BLaER1 treated with 17β-estradiol and CSF1 and Interleukin-3, amounts not matched to agents 10 nM and 100 nM (cell line): ENCODE measurements around the gene ZC3H15.

Experiments used
- H3K27ac ChIP-seq, 11 experiments: shearing (Covaris generic); formaldehyde crosslinking; 2 replicates each; pipeline ENCODE4 v1.8.1; 2022
- H3K27me3 ChIP-seq, 11 experiments: shearing (Covaris generic); formaldehyde crosslinking; 2 replicates each; pipeline ENCODE4 v1.8.1; 2022
- H3K36me3 ChIP-seq, 11 experiments: shearing (Covaris generic); formaldehyde crosslinking; 2 replicates each; pipeline ENCODE4 v1.8.1; 2022
- H3K4me1 ChIP-seq, 10 experiments: shearing (Covaris generic); formaldehyde crosslinking; 2 replicates each; pipeline ENCODE4 v1.8.1; 2022
- H3K4me2 ChIP-seq, 11 experiments: shearing (Covaris generic); formaldehyde crosslinking; 2 replicates each; pipeline ENCODE4 v1.8.1; 2022
- H3K4me3 ChIP-seq, 10 experiments: shearing (Covaris generic); formaldehyde crosslinking; 2 replicates each; pipeline ENCODE4 v1.8.1; 2022
- H3K9ac ChIP-seq, 11 experiments: shearing (Covaris generic); formaldehyde crosslinking; 2 replicates each; pipeline ENCODE4 v1.8.1; 2022
- H3K9me3 ChIP-seq, 11 experiments: shearing (Covaris generic); formaldehyde crosslinking; replicated peaks in 1 of 11; 2 replicates each; pipeline ENCODE4 v1.8.1; 2022
- H4K20me1 ChIP-seq, 11 experiments: shearing (Covaris generic); formaldehyde crosslinking; 2 replicates each; pipeline ENCODE4 v1.8.1; 2022
- Cebpa-rat ChIP-seq, 11 experiments: shearing (Covaris generic); IDR thresholded peaks; 2 replicates each; pipeline ENCODE4 v1.8.1; 2022

The ZC3H15 gene

DNA sequence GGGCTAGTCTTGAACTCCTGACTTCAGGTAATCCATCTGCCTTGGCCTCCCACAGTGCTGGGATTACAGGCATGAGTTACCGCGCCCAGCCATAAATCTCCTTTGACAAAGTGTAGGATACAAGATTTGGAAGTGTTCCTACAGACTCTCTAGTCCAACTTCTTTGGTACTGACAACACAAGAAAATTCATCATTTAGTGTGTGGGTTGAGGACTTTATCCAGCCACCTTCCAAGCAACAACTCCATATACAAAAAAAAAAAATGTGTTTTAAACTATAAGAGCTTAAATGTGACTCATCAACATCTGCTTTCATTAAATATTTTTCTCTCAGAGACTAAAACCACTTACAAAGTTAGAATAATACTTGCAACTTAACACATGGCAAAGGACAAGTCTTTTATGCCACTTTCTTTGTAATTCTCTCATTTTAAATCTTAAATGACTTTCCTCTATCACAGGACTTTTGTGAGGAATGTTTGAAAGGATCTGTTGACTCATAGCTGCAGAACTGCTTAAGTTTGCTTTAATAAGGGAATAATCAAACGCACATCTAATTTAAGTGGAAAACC, 57.6 kb downstream of the ZC3H15 start:
- H3K9me3 ChIP-seq = no peaks in the 10 kb centered on the region
- H3K27ac ChIP-seq = no peak overlapping the region
- TF ChIP-seq Cebpa-rat (IDR thresholded peaks at IDR 0.05) = no peak
- H3K4me3 ChIP-seq = no peak overlapping the region
- H3K4me2 ChIP-seq = no peak overlapping the region
- H3K9ac ChIP-seq = no peak overlapping the region
- H4K20me1 ChIP-seq = no peaks in the 10 kb centered on the region
- H3K36me3 ChIP-seq = no peaks in the 10 kb centered on the region
- no peaks in the 10 kb centered on the region for H3K27me3 ChIP-seq
- H3K4me1 ChIP-seq = no peaks in the 10 kb centered on the region

DNA sequence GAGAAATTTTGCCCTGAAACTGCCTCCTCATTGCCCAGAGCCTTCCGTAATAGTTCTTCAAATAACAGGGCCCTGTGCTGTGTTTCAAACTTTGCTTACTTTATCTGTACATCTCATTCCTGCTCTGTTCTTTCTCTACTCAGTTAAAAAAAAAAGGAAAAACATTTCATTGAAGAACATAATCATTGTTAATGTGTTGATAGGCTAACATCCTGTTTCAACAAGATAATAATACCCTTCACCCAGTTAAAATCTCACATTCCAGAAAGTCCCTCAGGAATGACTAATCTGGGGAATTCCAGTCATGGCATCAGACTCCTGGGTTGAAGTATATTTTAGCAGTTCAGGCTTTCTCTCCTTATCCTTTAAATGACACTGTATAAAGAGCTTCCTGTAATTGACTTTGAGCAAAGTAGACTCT, 58.2 kb downstream of the ZC3H15 start:
- no peak overlapping the region for H3K9ac ChIP-seq
- 0 out of 22 replicates have a peak overlapping the region, but pooled peaks of 1 of the 11 experiments have one; percentile 3 for H3K4me2 ChIP-seq
- H4K20me1 ChIP-seq = no peaks in the 10 kb centered on the region
- H3K4me1 ChIP-seq = no peaks in the 10 kb centered on the region
- H3K27ac ChIP-seq = no peak overlapping the region
- no peak for TF ChIP-seq Cebpa-rat (IDR thresholded peaks at IDR 0.05)
- no peak overlapping the region for H3K4me3 ChIP-seq
- H3K36me3 ChIP-seq = no peaks in the 10 kb centered on the region
- H3K27me3 ChIP-seq = no peaks in the 10 kb centered on the region
- no peaks in the 10 kb centered on the region for H3K9me3 ChIP-seq

DNA sequence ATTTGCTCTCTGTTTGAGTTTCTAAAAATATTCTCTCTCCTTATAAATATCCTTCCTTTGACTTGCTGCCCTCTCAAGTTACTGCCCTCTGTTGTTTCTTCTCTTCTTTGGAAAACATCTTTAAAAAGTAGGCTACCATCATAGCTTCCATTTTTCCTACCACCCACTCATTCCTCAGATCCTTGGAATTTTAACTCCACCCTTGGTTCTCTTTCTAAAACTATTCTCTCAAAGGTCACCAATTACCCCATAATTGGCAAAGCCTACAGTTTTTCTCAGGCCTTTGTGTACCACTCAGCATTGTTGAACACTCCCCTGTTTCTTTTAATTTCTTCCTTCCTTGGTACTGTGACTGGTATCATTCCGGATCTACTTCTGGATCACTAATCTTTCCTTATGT, 60.8 kb downstream of the ZC3H15 start:
- Histone ChIP-seq H3K27ac (no peak overlapping the region), H3K9ac (no peak overlapping the region), H3K9me3 (no peaks in the 10 kb centered on the region), H3K4me1 (no peaks in the 10 kb centered on the region), H3K4me2 (no peak overlapping the region), H4K20me1 (no peaks in the 10 kb centered on the region), H3K27me3 (no peaks in the 10 kb centered on the region), H3K36me3 (no peaks in the 10 kb centered on the region), H3K4me3 (no peak overlapping the region)
- no peak for TF ChIP-seq Cebpa-rat (IDR thresholded peaks at IDR 0.05)

DNA sequence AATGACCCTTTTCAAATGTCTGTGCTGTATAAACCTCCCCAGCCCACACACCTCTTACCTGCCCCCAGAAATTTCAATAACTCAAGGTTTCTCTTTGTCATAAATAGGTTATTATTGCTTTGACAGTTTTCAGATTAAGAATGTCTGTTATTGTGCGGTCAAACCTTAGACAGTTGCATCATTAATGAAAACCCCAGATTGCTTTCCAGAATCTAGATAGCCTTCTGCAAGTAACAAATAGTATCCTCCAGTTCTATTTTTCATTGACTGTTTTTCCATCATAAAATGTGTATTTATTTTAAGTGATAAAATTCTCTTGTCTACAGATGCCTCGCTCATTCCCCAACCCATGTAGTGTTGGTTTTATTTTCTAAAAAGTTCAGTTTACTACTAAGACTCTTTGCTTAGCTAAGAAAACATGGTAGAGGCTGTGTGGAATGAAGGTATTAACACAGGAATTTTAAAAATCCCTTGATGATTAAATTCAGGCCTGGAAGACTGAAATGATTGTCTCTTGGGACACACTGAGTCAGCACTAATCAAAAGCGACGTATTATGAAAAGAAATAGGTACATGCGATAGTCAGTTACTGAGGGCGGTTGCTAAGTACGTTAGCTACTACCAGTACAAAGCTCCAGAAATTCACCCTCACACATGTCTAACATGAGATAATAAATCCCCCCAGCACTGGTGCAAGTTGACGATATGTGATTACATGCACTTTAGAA, 65.4 kb downstream of the ZC3H15 start:
- Histone ChIP-seq H4K20me1 (no peaks in the 10 kb centered on the region), H3K27me3 (no peaks in the 10 kb centered on the region), H3K9me3 (no peaks in the 10 kb centered on the region), H3K4me3 (no peak overlapping the region), H3K36me3 (no peaks in the 10 kb centered on the region), H3K4me2 (no peak overlapping the region), H3K27ac (no peak overlapping the region), H3K9ac (no peak overlapping the region), H3K4me1 (no peaks in the 10 kb centered on the region)
- TF ChIP-seq Cebpa-rat (IDR thresholded peaks at IDR 0.05) = no peak

DNA sequence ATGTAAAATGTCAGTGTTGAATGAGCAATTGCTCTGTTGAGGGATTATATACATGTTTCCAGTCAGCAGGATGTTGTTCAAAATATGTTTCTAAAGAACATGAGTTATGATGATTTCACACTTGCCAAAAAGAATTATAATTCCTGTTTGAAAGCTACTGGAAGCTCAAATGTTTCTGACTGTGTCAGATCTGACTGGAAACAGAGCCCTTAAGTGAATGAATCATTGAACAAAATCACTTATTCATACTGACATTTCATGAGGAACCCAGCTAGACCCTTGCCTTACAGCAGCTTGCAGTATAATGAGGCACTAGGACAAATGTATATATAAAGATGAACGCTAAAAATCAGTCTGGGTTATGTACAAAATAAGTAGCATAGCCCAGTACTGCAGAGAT, 68.4 kb downstream of the ZC3H15 start:
- TF ChIP-seq Cebpa-rat (IDR thresholded peaks at IDR 0.05) = no peak
- Histone ChIP-seq H3K27ac (no peak overlapping the region), H3K4me1 (no peaks in the 10 kb centered on the region), H4K20me1 (no peaks in the 10 kb centered on the region), H3K4me2 (no peak overlapping the region), H3K9me3 (no peaks in the 10 kb centered on the region), H3K36me3 (no peaks in the 10 kb centered on the region), H3K27me3 (no peaks in the 10 kb centered on the region), H3K9ac (no peak overlapping the region), H3K4me3 (no peak overlapping the region)

DNA sequence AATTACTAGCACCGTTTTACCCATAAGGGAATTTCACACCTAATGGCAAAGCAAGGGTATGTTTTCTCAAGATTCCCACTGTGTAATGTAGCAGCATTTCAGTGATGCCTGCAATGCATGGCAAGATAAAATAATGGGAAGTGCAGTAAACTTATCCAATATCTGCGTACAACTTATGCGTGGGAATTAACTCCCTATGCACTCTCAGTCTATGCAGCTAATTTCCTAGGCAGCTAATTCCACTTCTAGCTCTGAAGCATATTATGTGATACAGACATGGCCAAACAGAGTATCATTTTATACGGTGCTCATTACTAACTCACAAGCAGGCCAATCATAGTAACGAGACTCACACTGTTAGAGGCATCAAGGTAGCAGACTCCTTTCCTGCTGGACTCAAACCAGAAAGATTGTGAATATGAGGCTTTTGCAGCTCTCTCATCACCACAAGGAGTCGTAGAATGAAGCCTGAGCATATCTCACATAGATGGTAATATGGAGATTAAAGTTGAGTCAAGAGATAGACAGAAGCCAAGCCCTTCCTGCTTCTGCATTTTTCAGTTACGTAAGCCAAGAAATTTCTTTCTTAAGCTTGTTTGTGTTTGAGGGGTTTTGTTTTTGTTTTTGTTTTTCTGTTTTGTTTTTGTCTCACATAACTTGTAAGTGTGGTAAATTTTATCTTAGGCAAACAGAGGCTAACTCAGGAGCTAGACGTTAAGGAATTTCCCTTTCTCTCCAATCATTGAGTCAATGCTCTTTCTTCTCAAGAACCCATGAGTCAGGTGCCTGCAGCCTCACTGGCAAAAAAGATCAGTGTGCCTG, 69.0 kb downstream of the ZC3H15 start:
- Histone ChIP-seq H3K36me3 (no peaks in the 10 kb centered on the region), H3K27me3 (no peaks in the 10 kb centered on the region), H3K9ac (no peak overlapping the region), H4K20me1 (no peaks in the 10 kb centered on the region), H3K4me1 (no peaks in the 10 kb centered on the region), H3K27ac (no peak overlapping the region), H3K9me3 (no peaks in the 10 kb centered on the region), H3K4me2 (no peak overlapping the region), H3K4me3 (no peak overlapping the region)
- no peak for TF ChIP-seq Cebpa-rat (IDR thresholded peaks at IDR 0.05)

DNA sequence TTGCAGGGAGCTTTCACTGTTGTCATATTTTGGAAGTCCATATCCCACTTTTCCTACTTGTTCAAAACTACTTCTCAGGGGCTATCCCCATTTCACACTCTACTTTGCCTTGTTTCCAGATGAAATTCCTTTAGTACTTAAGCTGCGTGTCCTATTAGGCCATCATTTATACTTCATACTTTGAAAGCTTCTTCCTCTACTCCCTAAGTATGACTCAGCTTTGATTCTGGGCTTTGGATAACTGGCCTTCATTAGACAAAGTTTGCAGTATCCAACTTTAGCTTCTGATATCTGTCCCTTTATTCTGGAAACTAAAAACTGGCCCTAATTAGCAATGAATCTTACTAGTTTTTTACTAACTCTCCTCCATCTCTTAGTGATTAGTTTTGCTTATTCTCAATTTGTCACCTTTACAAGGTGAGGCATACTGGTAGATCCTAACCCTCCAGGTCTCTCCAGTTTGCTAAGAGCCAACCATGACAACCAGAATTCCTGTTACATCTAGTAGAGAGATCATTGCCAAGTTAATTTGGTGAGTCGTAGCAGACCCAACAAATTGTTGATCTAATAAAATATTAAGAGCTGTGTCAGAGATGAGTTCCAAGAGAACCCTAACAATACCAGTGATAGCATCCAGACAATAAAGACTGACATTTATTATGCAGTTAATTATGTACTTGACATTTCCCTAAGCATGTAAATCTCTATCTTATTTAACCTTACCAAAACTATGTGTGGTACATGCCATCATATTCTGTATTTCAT, 72.6 kb downstream of the ZC3H15 start:
- Histone ChIP-seq H3K4me3 (no peak overlapping the region), H3K4me2 (no peak overlapping the region), H4K20me1 (no peaks in the 10 kb centered on the region), H3K36me3 (no peaks in the 10 kb centered on the region), H3K9ac (no peak overlapping the region), H3K27me3 (no peaks in the 10 kb centered on the region), H3K9me3 (peaks cover 0 to 6% (median 0%) of the 10 kb centered on the region in 11 experiments; a peak in 2 of 22 replicates), H3K27ac (no peak overlapping the region), H3K4me1 (no peaks in the 10 kb centered on the region)
- TF ChIP-seq Cebpa-rat (IDR thresholded peaks at IDR 0.05) = no peak
